DND-41 (cell line): ENCODE results near the gene SLC38A5.
"Not testable (repeated sequence)": the region's sequence is repeated elsewhere in the genome, so short reads cannot be mapped to it uniquely, and the experiment has no call there.

Source experiments
- ATAC-seq: fragments of 200-7000 bp; cut with Tn5 transposase; 3 replicates; pipeline ENCODE4 v1.9.1; 2021; ENCODE audit warnings: low read depth; ENCODE audit not compliant: insufficient read depth
- DNase-seq: peaks from one replicate; pipeline ENCODE4 v3.0.0-alpha.2; 2020
- H2AFZ ChIP-seq: 2 replicates; pipeline ENCODE4 v1.6.0; 2012; ENCODE audit warnings: low read depth, low read length
- H3K27ac ChIP-seq: 2 replicates; pipeline ENCODE4 v1.5.1; 2012; ENCODE audit warnings: low read length, inconsistent platforms
- H3K27me3 ChIP-seq: fragments of 200-600 bp; sonication (generic); 2 replicates; pipeline ENCODE4 v1.6.0; 2012; ENCODE audit warnings: low read length, mild to moderate bottlenecking, inconsistent platforms; ENCODE audit not compliant: insufficient read depth, poor library complexity
- H3K36me3 ChIP-seq: 2 replicates; pipeline ENCODE4 v1.5.1; 2012; ENCODE audit warnings: low read length, inconsistent platforms; ENCODE audit not compliant: insufficient read depth
- H3K4me1 ChIP-seq: 2 replicates; pipeline ENCODE4 v1.5.1; 2012; ENCODE audit warnings: mild to moderate bottlenecking, low read length; ENCODE audit not compliant: insufficient read depth
- H3K4me2 ChIP-seq: 2 replicates; pipeline ENCODE4 v1.6.0; 2012; ENCODE audit warnings: mild to moderate bottlenecking, moderate library complexity, low read length, inconsistent platforms; ENCODE audit not compliant: insufficient read depth
- H3K4me3 ChIP-seq, 2 experiments: fragments of 200-600 bp in 1 of 2; shearing (Covaris generic) in 1 of 2; 2 replicates each; pipeline ENCODE4 v1.5.1; 2012 to 2016; ENCODE audit warnings: inconsistent platforms in 2 of 2, low read length in 2 of 2, mild to moderate bottlenecking in 2 of 2, low read depth in 1 of 2, moderate library complexity in 1 of 2
- H3K79me2 ChIP-seq: 2 replicates; pipeline ENCODE4 v1.6.0; 2012; ENCODE audit warnings: low read length, inconsistent platforms; ENCODE audit not compliant: insufficient read depth
- H3K9ac ChIP-seq: 2 replicates; pipeline ENCODE4 v1.6.0; 2012; ENCODE audit warnings: low read depth, mild to moderate bottlenecking, inconsistent platforms, low read length, moderate library complexity
- H3K9me3 ChIP-seq: 2 replicates; pipeline ENCODE4 v1.5.1; 2012; ENCODE audit warnings: low read length, moderate library complexity, mild to moderate bottlenecking, inconsistent platforms; ENCODE audit not compliant: insufficient read depth, severe bottlenecking
- H4K20me1 ChIP-seq: 2 replicates; pipeline ENCODE4 v1.6.0; 2012; ENCODE audit warnings: low read length; ENCODE audit not compliant: insufficient read depth

The SLC38A5 gene

GRCh38 chrX:48429606-48430005 lies 40.5 kb downstream of the SLC38A5 start:
- not testable (repeated sequence) for H3K27me3 ChIP-seq, H4K20me1 ChIP-seq, H3K4me2 ChIP-seq, H3K9me3 ChIP-seq, H3K4me3 ChIP-seq, DNase-seq, ATAC-seq, H3K27ac ChIP-seq, H2AFZ ChIP-seq, H3K4me1 ChIP-seq, H3K36me3 ChIP-seq, H3K79me2 ChIP-seq, H3K9ac ChIP-seq

- ATAC-seq: peak; percentile 74
- not testable (repeated sequence) for DNase-seq, H3K79me2 ChIP-seq, H3K36me3 ChIP-seq, H2AFZ ChIP-seq, H3K9me3 ChIP-seq, H3K9ac ChIP-seq, H3K4me2 ChIP-seq, H3K4me3 ChIP-seq, H3K27me3 ChIP-seq, H3K4me1 ChIP-seq, H4K20me1 ChIP-seq, H3K27ac ChIP-seq
Observed at GRCh38 chrX:48427027-48427716, 42.9 kb downstream of the SLC38A5 start.

DNA sequence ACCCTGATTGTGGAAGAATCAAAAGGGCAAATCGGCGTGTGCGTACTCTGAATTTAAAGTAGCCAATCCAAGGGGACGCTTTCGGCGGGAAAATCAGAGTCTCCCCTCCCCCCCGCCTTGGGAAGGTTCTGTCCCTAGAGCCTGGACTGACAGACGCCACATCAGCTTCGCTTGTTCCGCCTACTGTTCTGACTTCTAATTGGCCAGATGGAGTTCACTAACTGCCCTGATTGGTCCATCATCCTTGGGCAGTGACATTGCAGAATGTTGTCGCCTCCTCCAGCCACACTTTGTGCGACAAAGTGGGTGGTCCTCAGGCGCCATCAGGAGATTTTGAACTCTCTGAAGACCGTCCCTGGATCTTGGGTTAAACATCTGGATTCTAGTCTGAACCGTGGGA lies 58.2 kb downstream of the SLC38A5 start, which contains the start of gene SSX4B:
Gene SSX4B (minus strand): TSS at position 101 of the 400 bp plus-strand sequence. CDS start 588 bp downstream, outside the sequence.
- H3K4me3 ChIP-seq, DNase-seq, H3K36me3 ChIP-seq, ATAC-seq, H3K9me3 ChIP-seq, H3K4me1 ChIP-seq, H3K79me2 ChIP-seq, H3K27me3 ChIP-seq, H2AFZ ChIP-seq, H4K20me1 ChIP-seq, H3K27ac ChIP-seq, H3K9ac ChIP-seq, H3K4me2 ChIP-seq: not testable (repeated sequence)
